MCF 10A (cell line): ENCODE measurements around the gene CTXN2. TPM values are rescaled to one million over a fixed set of nuclear protein-coding genes. Genes with fewer than 3 reads are reported as not detected.

Experiments
- BruUV-seq: library from RNA; stranded (reverse); fragments of 400-500 nt; replicated peaks from 2 replicates; lab custom pipeline; 2021; lab: Mats Ljungman, UMichigan
- CTCF ChIA-PET: fragments of 300-600 bp; sonication (Branson Sonifier 250); formaldehyde crosslinking; extraction: SDS; loops from one replicate; lab custom pipeline; 2021; ENCODE audit warnings: antibody characterized with exemption, inconsistent platforms; lab: Yijun Ruan, JAX
- POLR2A ChIA-PET: fragments of 300-600, 350-650 bp; sonication (Branson Sonifier 250); formaldehyde crosslinking; extraction: SDS; loops from one replicate; lab custom pipeline; 2020; ENCODE audit warnings: antibody characterized with exemption, inconsistent platforms; lab: Yijun Ruan, JAX
- DNase-seq: peaks from one replicate; pipeline ENCODE4 v3.0.0-alpha.2; 2018; ENCODE audit not compliant: unreplicated experiment
- H3K27ac Mint-ChIP-seq: one replicate; pipeline ENCODE4 v1.8.0; 2022; ENCODE audit warnings: mild to moderate bottlenecking, low read depth, mixed read lengths; ENCODE audit not compliant: unreplicated experiment
- H3K27me3 Mint-ChIP-seq: one replicate; pipeline ENCODE4 v1.8.0; 2022; ENCODE audit warnings: mixed read lengths; ENCODE audit not compliant: insufficient read depth, unreplicated experiment
- H3K36me3 Mint-ChIP-seq: one replicate; pipeline ENCODE4 v1.8.0; 2022; ENCODE audit warnings: mild to moderate bottlenecking, moderate library complexity, mixed read lengths; ENCODE audit not compliant: insufficient read depth, unreplicated experiment
- H3K4me1 Mint-ChIP-seq: one replicate; pipeline ENCODE4 v1.8.0; 2022; ENCODE audit warnings: mixed read lengths; ENCODE audit not compliant: insufficient read depth, unreplicated experiment
- H3K4me3 Mint-ChIP-seq: one replicate; pipeline ENCODE4 v1.8.0; 2022; ENCODE audit warnings: mild to moderate bottlenecking, moderate library complexity, mixed read lengths; ENCODE audit not compliant: unreplicated experiment
- H3K9me3 Mint-ChIP-seq: one replicate; pipeline ENCODE4 v1.8.0; 2022; ENCODE audit warnings: mixed read lengths; ENCODE audit not compliant: unreplicated experiment
- intact Hi-C: fragments of 100-400 bp; cut with micrococcal nuclease; formaldehyde crosslinking; loops from 2 replicates; pipeline ENCODE4 v1.14.1; 2022
- total RNA-seq: library from RNA; stranded (reverse); gene quantifications from 2 replicates; pipeline ENCODE4 v1.2.3, GENCODE V29; 2022
- TF ChIP-seq, protein P1 (sequence below): fragments of 200-600 bp; IDR thresholded peaks from one replicate; pipeline ENCODE4 v1.8.0; 2022; ENCODE audit warnings: antibody characterized with exemption, mild to moderate bottlenecking; ENCODE audit not compliant: unreplicated experiment

Gene CTXN2
- total RNA-seq, 1 experiment from 2014 or later: not detected

DNA sequence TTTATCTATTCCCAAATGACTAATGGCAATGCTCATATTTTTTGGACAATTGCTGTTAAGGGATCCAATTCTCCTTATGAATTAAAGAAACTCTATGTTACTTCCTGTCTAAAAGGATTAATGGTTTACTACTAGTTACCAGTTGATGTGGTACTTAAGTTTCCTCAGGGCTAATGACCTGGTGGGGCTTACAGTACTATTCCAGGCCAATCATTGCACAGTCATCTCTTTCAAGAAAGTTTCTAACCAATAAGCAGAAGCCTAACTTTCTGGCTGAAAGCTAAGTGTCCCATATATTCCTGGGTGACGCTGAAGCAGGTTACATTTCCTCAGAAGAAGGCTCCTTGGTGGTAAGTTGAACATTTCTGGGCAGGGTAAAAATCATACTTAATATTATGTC is 14.5 kb downstream of the CTXN2 start, which contains the start of gene SLC12A1:
Gene SLC12A1 (plus strand): TSS at position 322 of the 400 bp plus-strand sequence. CDS start 1,418 bp downstream, outside the sequence.
- TF ChIP-seq, protein P1, sequence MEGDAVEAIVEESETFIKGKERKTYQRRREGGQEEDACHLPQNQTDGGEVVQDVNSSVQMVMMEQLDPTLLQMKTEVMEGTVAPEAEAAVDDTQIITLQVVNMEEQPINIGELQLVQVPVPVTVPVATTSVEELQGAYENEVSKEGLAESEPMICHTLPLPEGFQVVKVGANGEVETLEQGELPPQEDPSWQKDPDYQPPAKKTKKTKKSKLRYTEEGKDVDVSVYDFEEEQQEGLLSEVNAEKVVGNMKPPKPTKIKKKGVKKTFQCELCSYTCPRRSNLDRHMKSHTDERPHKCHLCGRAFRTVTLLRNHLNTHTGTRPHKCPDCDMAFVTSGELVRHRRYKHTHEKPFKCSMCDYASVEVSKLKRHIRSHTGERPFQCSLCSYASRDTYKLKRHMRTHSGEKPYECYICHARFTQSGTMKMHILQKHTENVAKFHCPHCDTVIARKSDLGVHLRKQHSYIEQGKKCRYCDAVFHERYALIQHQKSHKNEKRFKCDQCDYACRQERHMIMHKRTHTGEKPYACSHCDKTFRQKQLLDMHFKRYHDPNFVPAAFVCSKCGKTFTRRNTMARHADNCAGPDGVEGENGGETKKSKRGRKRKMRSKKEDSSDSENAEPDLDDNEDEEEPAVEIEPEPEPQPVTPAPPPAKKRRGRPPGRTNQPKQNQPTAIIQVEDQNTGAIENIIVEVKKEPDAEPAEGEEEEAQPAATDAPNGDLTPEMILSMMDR: no peak
- intact Hi-C loops: no loop called here
- Mint-ChIP-seq H3K36me3 (no peaks in the 10 kb centered on the region), H3K9me3 (no peaks in the 10 kb centered on the region), H3K27ac (no peak within 1 kb of the TSS), H3K4me1 (no peaks in the 10 kb centered on the region), H3K4me3 (no peak within 1 kb of the TSS), H3K27me3 (peaks cover 1% of the 10 kb centered on the region)
- CTCF ChIA-PET: no interaction called here
- no peak for DNase-seq
- BruUV-seq: no TSS peak
- POLR2A ChIA-PET: no interaction called here

DNA sequence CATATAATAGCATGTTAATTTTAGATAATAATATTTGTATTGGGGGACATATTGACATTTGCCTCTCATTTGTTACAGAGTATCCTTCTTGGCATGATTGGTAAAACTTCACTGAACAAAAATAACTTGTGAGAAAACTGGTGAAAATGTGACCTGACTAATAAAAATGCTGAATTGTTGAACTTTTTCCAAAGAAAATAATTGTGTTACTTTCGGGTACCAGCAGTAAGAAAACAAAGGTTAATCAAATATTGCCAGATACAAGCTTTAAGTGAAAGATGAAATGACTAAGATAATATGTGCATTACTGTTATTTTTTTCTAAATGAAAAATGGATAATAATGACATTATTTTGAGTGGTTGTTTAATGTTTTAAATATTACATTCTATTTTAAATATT is 29.8 kb downstream of the CTXN2 start:
- DNase-seq: no peak
- H3K36me3 Mint-ChIP-seq: no peaks in the 10 kb centered on the region
- H3K27me3 Mint-ChIP-seq: peaks cover 10% of the 10 kb centered on the region
- TF ChIP-seq, protein P1: no peak
- H3K9me3 Mint-ChIP-seq: no peaks in the 10 kb centered on the region
- BruUV-seq: no TSS peak
- no peak overlapping the region for H3K4me3 Mint-ChIP-seq
- no peak overlapping the region for H3K27ac Mint-ChIP-seq
- intact Hi-C loops: no loop called here
- ChIA-PET POLR2A (no interaction called here), CTCF (interaction anchor here (0.6 kb wide), 1 partner anchor 767 kb away, joined by 3 read pairs; no protein-coding TSS in a partner anchor)
- H3K4me1 Mint-ChIP-seq: no peaks in the 10 kb centered on the region

DNA sequence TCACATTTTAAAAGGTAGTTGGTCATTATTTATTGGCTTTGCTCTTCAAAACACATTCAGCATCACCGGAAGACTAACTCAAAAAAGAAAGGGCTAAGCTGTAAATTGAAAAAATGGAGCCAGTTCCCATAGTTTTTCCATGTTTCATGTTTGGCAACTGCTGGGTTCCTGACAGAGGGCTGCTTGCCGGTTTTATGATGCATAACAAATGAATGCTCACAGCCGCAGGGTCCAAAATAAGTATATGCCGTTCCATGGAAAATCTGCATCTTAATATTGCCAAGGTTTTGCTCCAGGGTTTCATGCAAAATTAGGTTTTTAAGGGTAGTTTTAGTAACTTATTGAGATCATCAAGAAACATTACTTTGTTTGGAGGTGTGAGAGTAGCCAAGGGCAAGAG is 30.4 kb downstream of the CTXN2 start:
- ChIA-PET CTCF (no interaction called here), POLR2A (no interaction called here)
- DNase-seq: no peak
- no peaks in the 10 kb centered on the region for H3K4me1 Mint-ChIP-seq
- no peaks in the 10 kb centered on the region for H3K36me3 Mint-ChIP-seq
- no peak overlapping the region for H3K4me3 Mint-ChIP-seq
- BruUV-seq: no TSS peak
- TF ChIP-seq, protein P1: no peak
- H3K9me3 Mint-ChIP-seq: no peaks in the 10 kb centered on the region
- peaks cover 10% of the 10 kb centered on the region for H3K27me3 Mint-ChIP-seq
- H3K27ac Mint-ChIP-seq: no peak overlapping the region
- intact Hi-C loops: no loop called here

DNA sequence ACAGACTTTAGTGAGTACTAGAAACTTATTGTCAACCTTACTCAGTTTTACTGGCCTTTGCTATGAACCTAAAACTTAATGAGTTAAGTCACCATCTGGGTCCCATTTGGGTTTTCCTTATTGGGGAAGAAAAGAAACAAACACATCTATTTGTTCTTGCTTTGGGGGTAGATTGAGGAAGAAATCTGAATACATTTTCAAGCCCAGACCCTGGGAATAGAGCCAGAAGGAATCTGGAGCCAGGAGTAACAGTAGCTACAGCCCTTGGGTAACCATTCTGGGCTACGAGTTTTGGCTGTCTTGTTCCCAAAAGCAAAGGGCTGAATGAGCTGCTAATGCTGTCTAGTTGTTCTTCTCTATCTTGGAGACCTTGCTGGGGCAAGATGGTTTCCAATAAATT is 31.2 kb downstream of the CTXN2 start:
- Mint-ChIP-seq H3K4me1 (no peaks in the 10 kb centered on the region), H3K27me3 (peaks cover 10% of the 10 kb centered on the region), H3K9me3 (no peaks in the 10 kb centered on the region), H3K36me3 (no peaks in the 10 kb centered on the region), H3K4me3 (no peak overlapping the region), H3K27ac (no peak overlapping the region)
- no TSS peak for BruUV-seq
- ChIA-PET POLR2A (no interaction called here), CTCF (no interaction called here)
- TF ChIP-seq, protein P1: no peak
- no peak for DNase-seq
- intact Hi-C loops: no loop called here
